Thymus (tissue), 11 donors: ENCODE data around the gene TRAF3IP3. TPM values are rescaled to one million over a fixed set of nuclear protein-coding genes. Genes with fewer than 3 reads are reported as not detected.

ENCODE experiments used
- DNase-seq, 9 donors: peaks; one replicate each; pipeline ENCODE4 v3.0.0-alpha.2; 2013; ENCODE audit warnings: low spot score in 9 of 9, low read depth in 6 of 9, missing footprints in 1 of 9
- H3K27ac ChIP-seq, 2 donors: one replicate each; pipeline ENCODE4 v1.5.1; 2013; ENCODE audit warnings: control low read depth in 1 of 2, low read depth in 1 of 2, low read length in 1 of 2, mild to moderate bottlenecking in 1 of 2, moderate library complexity in 1 of 2
- H3K27me3 ChIP-seq, 2 donors: one replicate each; pipeline ENCODE4 v1.5.1; 2013; ENCODE audit warnings: low read length in 1 of 2; ENCODE audit not compliant: control insufficient read depth in 2 of 2, insufficient read depth in 1 of 2
- H3K36me3 ChIP-seq, 2 donors: one replicate each; pipeline ENCODE4 v1.5.1; 2013; ENCODE audit warnings: low read length in 1 of 2, mild to moderate bottlenecking in 1 of 2, moderate library complexity in 1 of 2; ENCODE audit not compliant: control insufficient read depth in 2 of 2, insufficient read depth in 2 of 2
- H3K4me1 ChIP-seq, 2 donors: one replicate each; pipeline ENCODE4 v1.5.1; 2013; ENCODE audit warnings: low read length in 2 of 2; ENCODE audit not compliant: control insufficient read depth in 2 of 2, insufficient read depth in 2 of 2
- H3K4me3 ChIP-seq, 2 donors: one replicate each; pipeline ENCODE4 v1.5.1; 2013; ENCODE audit warnings: low read length in 2 of 2, control low read depth in 1 of 2, mild to moderate bottlenecking in 1 of 2
- H3K9me3 ChIP-seq, 2 donors: one replicate each; pipeline ENCODE4 v1.5.1; 2013; ENCODE audit warnings: low read length in 1 of 2, mild to moderate bottlenecking in 1 of 2; ENCODE audit not compliant: control insufficient read depth in 2 of 2, insufficient read depth in 1 of 2
- WGBS: extraction: QIAGEN DNeasy Blood & Tissue Kit; methylation state at CpG from one replicate; pipeline ENCODE4 v1.1.7; 2013; 5-methylcytosine and 5-hydroxymethylcytosine counted together
- polyA plus RNA-seq: library from polyadenylated mRNA; stranded (reverse); fragments of 200-250 nt; gene quantifications from one replicate; pipeline ENCODE4 v1.2.3, GENCODE V29; 2013
- total RNA-seq: library from RNA; stranded (reverse); fragments of 120-200 nt; gene quantifications from one replicate; pipeline ENCODE4 v1.2.4, GENCODE V29; 2013
- donor health status: healthy.

The TRAF3IP3 gene
- total and polyA plus RNA-seq, 2 donors = 142 to 241 TPM

GRCh38 chr1:209783386-209783785, 27.5 kb downstream of the TRAF3IP3 start:
- no peak overlapping the region for H3K4me3 ChIP-seq
- 89% methylated on average over 6 of the region's 6 CpGs for WGBS
- no peak overlapping the region for H3K27ac ChIP-seq
- peaks cover 5 to 8% of the 10 kb centered on the region in 2 donors for H3K27me3 ChIP-seq
- peaks cover 12 to 42% of the 10 kb centered on the region in 2 donors for H3K36me3 ChIP-seq
- H3K9me3 ChIP-seq = peaks cover 0 to 1% of the 10 kb centered on the region in 2 donors
- no peak for DNase-seq
- peaks cover 10 to 16% of the 10 kb centered on the region in 2 donors for H3K4me1 ChIP-seq

GRCh38 chr1:209784265-209785169, 28.7 kb downstream of the TRAF3IP3 start, which contains the start of gene C1orf74:
C1orf74 (minus strand) TSS chr1:209784559; CDS start chr1:209783634, 925 bp downstream.
- Histone ChIP-seq H3K36me3 (peaks cover 12 to 31% of the 10 kb centered on the region in 2 donors), H3K27me3 (peaks cover 5 to 8% of the 10 kb centered on the region in 2 donors), H3K9me3 (peaks cover 0 to 1% of the 10 kb centered on the region in 2 donors), H3K4me1 (peaks cover 10 to 16% of the 10 kb centered on the region in 2 donors), H3K4me3 (peak within 1 kb of the TSS; percentile 52 to 61), H3K27ac (peak within 1 kb of the TSS; percentile 74 to 91)
- WGBS = 4% methylated on average over 48 of the region's 48 CpGs
- DNase-seq = peak; percentile 95 to 99 (median 97)

GRCh38 chr1:209785592-209785991, 29.7 kb downstream of the TRAF3IP3 start:
- H3K4me1 ChIP-seq = peaks cover 10 to 16% of the 10 kb centered on the region in 2 donors
- WGBS = 98% methylated on average over 4 of the region's 4 CpGs
- no peak overlapping the region for H3K27ac ChIP-seq

GRCh38 chr1:209786146-209786545, 30.3 kb downstream of the TRAF3IP3 start:
- 70% methylated on average over 4 of the region's 4 CpGs for WGBS
- peaks cover 7 to 14% of the 10 kb centered on the region in 2 donors for H3K36me3 ChIP-seq
- H3K27ac ChIP-seq = no peak overlapping the region
- no peak for DNase-seq
- no peak overlapping the region for H3K4me3 ChIP-seq
- H3K4me1 ChIP-seq = peaks cover 10 to 16% of the 10 kb centered on the region in 2 donors
- H3K27me3 ChIP-seq = peaks cover 8 to 9% of the 10 kb centered on the region in 2 donors
- H3K9me3 ChIP-seq = peaks cover 0 to 1% of the 10 kb centered on the region in 2 donors

More at GRCh38 chr1:209785592-209785991, 29.7 kb downstream of the TRAF3IP3 start:
- Histone ChIP-seq H3K27me3 (peaks cover 8% of the 10 kb centered on the region in 2 donors), H3K4me3 (no peak overlapping the region), H3K9me3 (peaks cover 0 to 1% of the 10 kb centered on the region in 2 donors), H3K36me3 (peaks cover 8 to 20% of the 10 kb centered on the region in 2 donors)
- no peak for DNase-seq

GRCh38 chr1:209787551-209787950, 31.7 kb downstream of the TRAF3IP3 start:
- Histone ChIP-seq H3K9me3 (peaks cover 0 to 1% of the 10 kb centered on the region in 2 donors), H3K27me3 (peaks cover 13% of the 10 kb centered on the region in 2 donors), H3K4me3 (no peak overlapping the region), H3K27ac (no peak overlapping the region), H3K36me3 (peaks cover 0 to 3% of the 10 kb centered on the region in 2 donors), H3K4me1 (peaks cover 10 to 16% of the 10 kb centered on the region in 2 donors)
- 93% methylated on average over 2 of the region's 2 CpGs for WGBS
- no peak for DNase-seq

GRCh38 chr1:209789245-209789644, 33.4 kb downstream of the TRAF3IP3 start:
- no peak for DNase-seq
- Histone ChIP-seq H3K36me3 (no peaks in the 10 kb centered on the region), H3K9me3 (peaks cover 0 to 1% of the 10 kb centered on the region in 2 donors), H3K4me3 (no peak overlapping the region), H3K4me1 (peaks cover 0 to 6% of the 10 kb centered on the region in 2 donors), H3K27me3 (peaks cover 13% of the 10 kb centered on the region in 2 donors), H3K27ac (no peak overlapping the region)
- 98% methylated on average over 1 of the region's 1 CpG for WGBS

GRCh38 chr1:209790286-209791193, 34.7 kb downstream of the TRAF3IP3 start:
- Histone ChIP-seq H3K4me1 (no peaks in the 10 kb centered on the region), H3K27ac (no peak overlapping the region), H3K27me3 (peaks cover 12 to 18% of the 10 kb centered on the region in 2 donors), H3K9me3 (peaks cover 0 to 1% of the 10 kb centered on the region in 2 donors), H3K4me3 (no peak overlapping the region), H3K36me3 (no peaks in the 10 kb centered on the region)
- 95% methylated on average over 10 of the region's 10 CpGs for WGBS
- DNase-seq = no peak

GRCh38 chr1:209791920-209792319, 36.1 kb downstream of the TRAF3IP3 start:
- H3K27ac ChIP-seq = no peak overlapping the region

More at GRCh38 chr1:209791920-209792319, 36.1 kb downstream of the TRAF3IP3 start:
- Histone ChIP-seq H3K9me3 (peaks cover 0 to 1% of the 10 kb centered on the region in 2 donors), H3K4me1 (no peaks in the 10 kb centered on the region), H3K36me3 (no peaks in the 10 kb centered on the region), H3K27me3 (peaks cover 7 to 19% of the 10 kb centered on the region in 2 donors), H3K4me3 (no peak overlapping the region)
- no peak for DNase-seq
- WGBS = 60% methylated on average over 1 of the region's 1 CpG
